Body of pancreas (tissue), 4 donors: Measurements from ENCODE around the gene ACSM2B. TPM values are rescaled to one million over a fixed set of nuclear protein-coding genes. Genes with fewer than 3 reads are reported as not detected.

ENCODE experiments used
- ATAC-seq: fragments of 150-250 bp; one replicate; pipeline ENCODE4 v1.9.1; 2016
- DNase-seq, 4 donors: peaks; one replicate each; pipeline ENCODE4 v3.0.0-alpha.2; 2019
- H3K27ac ChIP-seq, 4 donors: fragments of 200-600 bp; sonication (generic); 1 replicate in 3 of 4; 2 replicates in 1 of 4; pipeline versions ENCODE4 v1.5.1 to v1.6.1; 2016 to 2019; ENCODE audit warnings: mild to moderate bottlenecking in 1 of 4, mixed read lengths in 1 of 4, moderate library complexity in 1 of 4
- H3K27me3 ChIP-seq, 2 donors: fragments of 200-600 bp; sonication (generic); one replicate each; pipeline ENCODE4 v1.6.0; 2016; ENCODE audit warnings: mild to moderate bottlenecking in 1 of 2
- H3K36me3 ChIP-seq, 2 donors: fragments of 200-600 bp; sonication (generic); replicated peaks in 1 of 2; 2 replicates each; pipeline ENCODE4 v1.5.1; 2016; ENCODE audit warnings: low read depth in 2 of 2; ENCODE audit not compliant: insufficient read depth in 1 of 2
- H3K4me1 ChIP-seq: fragments of 200-600 bp; sonication (generic); one replicate; pipeline ENCODE4 v1.6.0; 2016
- H3K4me3 ChIP-seq, 2 donors: fragments of 200-600 bp; sonication (generic); 1 replicate in 1 of 2; 2 replicates in 1 of 2; pipeline ENCODE4 v1.5.1; 2016 to 2019
- H3K9me3 ChIP-seq, 3 donors: fragments of 200-600 bp; sonication (generic); 1 replicate in 2 of 3; 2 replicates in 1 of 3; pipeline ENCODE4 v1.5.1; 2016
- POLR2A ChIP-seq, 3 donors: fragments of 450-650 bp; IDR thresholded peaks; one replicate each; pipeline ENCODE4 v1.6.1; 2016; ENCODE audit warnings: antibody characterized with exemption in 3 of 3, mild to moderate bottlenecking in 2 of 3
- WGBS, 2 donors: methylation state at CpG; one replicate each; pipeline ENCODE4 v1.1.5; 2017; 5-methylcytosine and 5-hydroxymethylcytosine counted together
- intact Hi-C: fragments of 100-400 bp; cut with DNase I; formaldehyde crosslinking; loops from one replicate; pipeline ENCODE4 v1.15.1; 2023
- total RNA-seq, 2 donors: library from RNA; depleted of rRNA; stranded (reverse); fragments of >200 nt; gene quantifications; one replicate each; pipeline ENCODE4 v1.1.0, GENCODE V29; 2016
- TF ChIP-seq, protein P1 (sequence below), 7 experiments: fragments of 450-650 bp in 4 of 7; fragments of 200-600 bp in 3 of 7; sonication (generic) in 3 of 7; IDR thresholded peaks; one replicate each; pipeline ENCODE4 v1.5.1; 2016 to 2019; ENCODE audit warnings: antibody characterized with exemption in 7 of 7

Gene ACSM2B
- total RNA-seq, 2 donors from 2014 or later, result 1.3 to 2.3 TPM

- Histone ChIP-seq H3K4me1 (no peaks in the 10 kb centered on the region), H3K9me3 (no peaks in the 10 kb centered on the region), H3K4me3 (no peak overlapping the region), H3K27me3 (no peaks in the 10 kb centered on the region), H3K27ac (no peak overlapping the region), H3K36me3 (no peaks in the 10 kb centered on the region)
- ATAC-seq (no peak), DNase-seq (no peak)
- intact Hi-C loops, result no loop called here
- TF ChIP-seq, protein P1, sequence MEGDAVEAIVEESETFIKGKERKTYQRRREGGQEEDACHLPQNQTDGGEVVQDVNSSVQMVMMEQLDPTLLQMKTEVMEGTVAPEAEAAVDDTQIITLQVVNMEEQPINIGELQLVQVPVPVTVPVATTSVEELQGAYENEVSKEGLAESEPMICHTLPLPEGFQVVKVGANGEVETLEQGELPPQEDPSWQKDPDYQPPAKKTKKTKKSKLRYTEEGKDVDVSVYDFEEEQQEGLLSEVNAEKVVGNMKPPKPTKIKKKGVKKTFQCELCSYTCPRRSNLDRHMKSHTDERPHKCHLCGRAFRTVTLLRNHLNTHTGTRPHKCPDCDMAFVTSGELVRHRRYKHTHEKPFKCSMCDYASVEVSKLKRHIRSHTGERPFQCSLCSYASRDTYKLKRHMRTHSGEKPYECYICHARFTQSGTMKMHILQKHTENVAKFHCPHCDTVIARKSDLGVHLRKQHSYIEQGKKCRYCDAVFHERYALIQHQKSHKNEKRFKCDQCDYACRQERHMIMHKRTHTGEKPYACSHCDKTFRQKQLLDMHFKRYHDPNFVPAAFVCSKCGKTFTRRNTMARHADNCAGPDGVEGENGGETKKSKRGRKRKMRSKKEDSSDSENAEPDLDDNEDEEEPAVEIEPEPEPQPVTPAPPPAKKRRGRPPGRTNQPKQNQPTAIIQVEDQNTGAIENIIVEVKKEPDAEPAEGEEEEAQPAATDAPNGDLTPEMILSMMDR (IDR thresholded peaks at IDR 0.05), result no peak
- no peak for TF ChIP-seq POLR2A (IDR thresholded peaks at IDR 0.05)
- 34 to 59% methylated on average over 3 of the region's 3 CpGs for WGBS, 2 donors
Measured at GRCh38 chr16:20519231-20519630, 56.9 kb downstream of the ACSM2B start.

- intact Hi-C loops, result no loop called here
- H3K27ac ChIP-seq, result no peak overlapping the region
- H3K36me3 ChIP-seq, result no peaks in the 10 kb centered on the region
- no peak for DNase-seq
- WGBS, 2 donors, result 66 to 69% methylated on average over 3 of the region's 3 CpGs
- no peak for ATAC-seq
- no peaks in the 10 kb centered on the region for H3K9me3 ChIP-seq
- peaks cover 4% of the 10 kb centered on the region for H3K4me1 ChIP-seq
- H3K4me3 ChIP-seq, result no peak overlapping the region
- TF ChIP-seq, protein P1 (IDR thresholded peaks at IDR 0.05), result no peak
- no peak for TF ChIP-seq POLR2A (IDR thresholded peaks at IDR 0.05)
- H3K27me3 ChIP-seq, result no peaks in the 10 kb centered on the region
Measured at GRCh38 chr16:20517149-20517548, 59.0 kb downstream of the ACSM2B start.

GRCh38 chr16:20515688-20516090 lies 60.5 kb downstream of the ACSM2B start:
- intact Hi-C loops, result no loop called here
- Histone ChIP-seq H3K27ac (no peak overlapping the region), H3K36me3 (no peaks in the 10 kb centered on the region), H3K4me3 (no peak overlapping the region), H3K4me1 (peaks cover 4% of the 10 kb centered on the region), H3K27me3 (no peaks in the 10 kb centered on the region), H3K9me3 (no peaks in the 10 kb centered on the region)
- TF ChIP-seq, protein P1 (IDR thresholded peaks at IDR 0.05), result no peak
- TF ChIP-seq POLR2A (IDR thresholded peaks at IDR 0.05), result no peak
- ATAC-seq (no peak), DNase-seq (no peak)

DNA sequence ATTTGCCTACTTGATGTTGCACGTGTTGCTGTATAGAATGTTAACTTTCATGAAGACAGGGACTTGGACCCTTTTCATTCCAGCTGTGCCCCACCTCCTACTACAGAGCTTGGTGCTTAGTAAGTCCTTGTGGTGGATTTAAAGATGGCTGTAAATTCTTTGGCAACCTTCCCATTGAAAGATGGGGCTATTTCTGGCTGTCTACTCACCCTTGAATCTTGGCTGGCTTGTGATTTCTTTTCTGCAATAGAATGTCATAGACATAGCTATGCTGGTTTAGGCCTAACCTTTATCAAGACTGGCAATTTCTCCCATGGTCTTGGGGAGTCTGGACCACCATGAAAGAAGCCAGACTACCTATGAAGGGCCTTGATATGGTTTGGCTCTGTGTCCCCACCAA lies 65.8 kb downstream of the ACSM2B start:
- 50 to 56% methylated on average over 1 of the region's 1 CpG for WGBS, 2 donors
- no peak for ATAC-seq
- Histone ChIP-seq H3K27ac (no peak overlapping the region), H3K36me3 (no peaks in the 10 kb centered on the region), H3K9me3 (peaks cover 0 to 11% (median 0%) of the 10 kb centered on the region in 3 donors), H3K4me3 (no peak overlapping the region), H3K4me1 (peaks cover 4% of the 10 kb centered on the region), H3K27me3 (no peaks in the 10 kb centered on the region)
- intact Hi-C loops, result no loop called here
- no peak for DNase-seq
- TF ChIP-seq, protein P1 (IDR thresholded peaks at IDR 0.05), result no peak
- TF ChIP-seq POLR2A (IDR thresholded peaks at IDR 0.05), result no peak

- H3K27me3 ChIP-seq, result no peaks in the 10 kb centered on the region
- DNase-seq (no peak), ATAC-seq (no peak)
- no peak overlapping the region for H3K4me3 ChIP-seq
- TF ChIP-seq, protein P1 (IDR thresholded peaks at IDR 0.05), result no peak
- peaks cover 0 to 11% (median 0%) of the 10 kb centered on the region in 3 donors for H3K9me3 ChIP-seq
- intact Hi-C loops, result no loop called here
- H3K36me3 ChIP-seq, result no peaks in the 10 kb centered on the region
- no peak overlapping the region for H3K27ac ChIP-seq
- 56 to 90% methylated on average over 2 of the region's 2 CpGs for WGBS, 2 donors
- no peaks in the 10 kb centered on the region for H3K4me1 ChIP-seq
Measured at GRCh38 chr16:20507280-20507679, 68.9 kb downstream of the ACSM2B start.
